Cardiac septum (tissue), 1 donor: ENCODE results near the gene IRGC. TPM values are rescaled to one million over a fixed set of nuclear protein-coding genes. Genes with fewer than 3 reads are reported as not detected.

Experiments
- DNase-seq: peaks from one replicate; pipeline ENCODE4 v3.0.0-alpha.2; 2020; ENCODE audit warnings: low spot score
- intact Hi-C: fragments of 100-400 bp; cut with DNase I; formaldehyde crosslinking; loops from one replicate; pipeline ENCODE4 v1.14.0; 2022
- total RNA-seq: library from RNA; stranded (reverse); fragmentation: NEBNext Ultra II Directional; extraction: Animal tissue kit (Norgen Biotek cat#: 25700); gene quantifications from one replicate; pipeline ENCODE4 v1.2.1, GENCODE V29; 2021
- donor health status: DM: no; HTN: no; CAD: no.

The IRGC gene
- total RNA-seq, 1 donor from 2014 or later = not detected

- intact Hi-C loops = no loop called here
- no peak for DNase-seq
Observed at GRCh38 chr19:43688059-43688701, 27.7 kb upstream of the IRGC start.

DNA sequence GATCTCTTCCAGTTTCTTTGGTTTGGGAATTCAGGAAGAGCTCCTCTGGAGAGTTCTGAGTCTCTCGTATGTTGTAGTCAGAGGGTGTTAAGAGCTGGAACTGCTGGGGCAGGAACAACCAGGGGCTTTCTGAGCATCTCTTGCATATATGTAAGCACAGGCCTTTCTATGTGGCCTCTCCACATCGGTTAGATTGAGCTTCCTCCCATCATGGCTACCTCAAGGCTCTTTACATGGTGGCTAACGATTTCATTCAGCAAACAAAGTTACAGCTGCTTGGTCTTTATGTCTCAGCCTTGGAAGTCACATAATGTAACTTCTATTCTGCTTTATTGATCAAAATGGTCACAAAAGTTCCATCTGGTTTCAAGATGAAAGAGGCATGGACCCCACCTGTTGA lies 25.4 kb upstream of the IRGC start:
- DNase-seq = no peak
- intact Hi-C loops = no loop called here

DNA sequence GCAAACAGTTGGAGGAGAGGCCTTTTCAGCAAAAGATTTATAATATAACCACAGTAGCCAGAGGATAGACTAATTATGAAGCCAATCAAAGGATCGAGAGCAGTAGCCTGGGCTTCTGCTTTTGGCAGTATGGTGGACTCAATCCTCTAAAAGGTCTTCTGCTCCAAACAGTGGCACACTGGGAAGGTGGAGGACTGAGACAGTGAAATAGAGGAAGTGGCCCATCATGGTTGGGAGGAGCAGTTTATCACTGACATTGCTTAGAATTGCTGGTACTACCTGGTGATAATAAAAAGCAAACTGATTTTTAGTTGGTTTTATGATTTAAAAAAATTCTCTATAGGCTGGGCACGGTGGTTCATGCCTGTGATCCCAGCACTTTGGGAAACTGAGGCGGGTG lies 25.0 kb upstream of the IRGC start:
- intact Hi-C loops = no loop called here
- no peak for DNase-seq

DNA sequence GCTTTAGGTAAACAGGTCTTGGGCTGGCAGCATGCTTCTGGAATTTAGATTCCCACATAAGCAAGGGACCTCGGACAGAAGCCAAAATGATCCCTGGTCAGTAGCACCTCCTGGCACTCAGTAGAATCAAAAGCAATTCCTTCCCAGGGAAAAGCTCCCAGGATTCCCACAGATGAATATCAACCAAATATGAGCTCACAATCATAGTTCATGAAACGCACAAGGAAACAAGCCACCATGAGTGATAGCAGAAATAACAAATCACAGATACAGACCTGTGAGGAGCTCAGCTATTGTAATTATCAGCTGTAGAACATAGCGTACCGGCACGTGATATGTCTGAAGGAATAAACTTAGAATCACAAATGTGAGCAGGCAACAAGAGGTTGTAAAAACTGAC lies 24.1 kb upstream of the IRGC start:
- no peak for DNase-seq
- intact Hi-C loops = no loop called here

GRCh38 chr19:43692385-43692784 lies 23.5 kb upstream of the IRGC start:
- intact Hi-C loops = no loop called here
- no peak for DNase-seq

- DNase-seq = no peak
- intact Hi-C loops = no loop called here
Observed at GRCh38 chr19:43692877-43693276, 23.0 kb upstream of the IRGC start.

DNA sequence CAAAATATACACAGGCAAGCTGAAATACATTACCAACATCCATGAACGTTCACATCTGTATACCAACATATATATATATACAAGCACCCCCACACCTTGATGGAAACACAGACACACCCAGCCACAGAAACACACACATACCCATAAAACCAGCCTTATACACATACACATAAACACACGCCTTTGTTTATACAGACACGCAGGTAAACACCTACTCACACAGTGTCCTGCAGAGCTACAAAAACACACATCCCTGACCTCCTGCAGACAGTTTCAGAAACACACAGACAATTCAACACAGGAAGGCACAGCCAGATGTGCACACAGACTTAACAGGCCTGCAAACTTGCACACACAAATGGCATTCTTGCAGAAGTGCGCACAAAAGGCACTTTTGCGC lies 21.3 kb upstream of the IRGC start:
- intact Hi-C loops = no loop called here
- no peak for DNase-seq

GRCh38 chr19:43695985-43696704 lies 19.7 kb upstream of the IRGC start:
- DNase-seq = no peak
- intact Hi-C loops = no loop called here

- intact Hi-C loops = no loop called here
- DNase-seq = no peak
Observed at GRCh38 chr19:43697295-43697694, 18.6 kb upstream of the IRGC start.

DNA sequence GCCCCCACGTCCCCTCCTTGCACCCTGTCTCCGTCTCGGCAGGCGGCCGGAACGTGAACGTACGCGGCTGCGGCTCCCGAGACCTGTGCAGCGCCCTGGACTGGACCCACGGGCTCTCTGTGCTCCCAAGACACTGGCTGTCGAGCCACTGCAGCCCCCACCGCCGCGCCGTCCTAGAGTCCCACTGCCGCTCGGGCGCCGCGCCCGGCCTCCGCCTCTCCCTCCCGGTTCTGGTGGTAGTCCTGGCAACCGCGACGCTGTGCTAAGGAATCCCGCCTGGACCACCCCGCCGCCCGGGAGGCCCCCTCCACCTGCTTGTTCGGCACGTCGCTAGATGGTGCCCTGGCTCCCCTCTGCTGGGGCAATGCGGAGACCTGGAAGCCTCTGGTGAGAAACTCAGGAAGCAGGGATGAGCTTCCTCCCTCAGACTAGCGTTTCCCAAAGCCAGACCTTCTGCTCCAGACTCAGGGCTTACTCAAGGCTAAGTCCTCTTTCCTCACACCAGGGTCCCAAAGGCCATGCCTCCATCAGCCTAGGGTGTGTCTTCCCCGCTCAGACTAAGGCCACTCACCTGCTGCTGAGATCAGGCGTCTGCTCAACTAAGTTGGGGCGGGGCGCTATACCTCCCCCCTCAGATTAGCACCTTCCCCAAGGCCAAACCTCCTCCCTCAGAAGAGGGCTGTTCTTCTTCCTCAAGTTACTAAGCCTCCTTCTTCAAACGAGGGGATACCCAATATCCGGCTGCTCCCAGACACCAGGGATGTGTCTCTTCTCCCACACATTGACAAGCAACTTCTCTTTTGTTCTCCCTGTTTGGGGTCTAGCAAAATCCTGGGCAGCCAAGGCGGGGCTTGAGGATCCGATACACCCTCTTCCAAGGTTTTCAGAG lies 16.1 kb upstream of the IRGC start:
- DNase-seq = no peak
- intact Hi-C loops = no loop called here

DNA sequence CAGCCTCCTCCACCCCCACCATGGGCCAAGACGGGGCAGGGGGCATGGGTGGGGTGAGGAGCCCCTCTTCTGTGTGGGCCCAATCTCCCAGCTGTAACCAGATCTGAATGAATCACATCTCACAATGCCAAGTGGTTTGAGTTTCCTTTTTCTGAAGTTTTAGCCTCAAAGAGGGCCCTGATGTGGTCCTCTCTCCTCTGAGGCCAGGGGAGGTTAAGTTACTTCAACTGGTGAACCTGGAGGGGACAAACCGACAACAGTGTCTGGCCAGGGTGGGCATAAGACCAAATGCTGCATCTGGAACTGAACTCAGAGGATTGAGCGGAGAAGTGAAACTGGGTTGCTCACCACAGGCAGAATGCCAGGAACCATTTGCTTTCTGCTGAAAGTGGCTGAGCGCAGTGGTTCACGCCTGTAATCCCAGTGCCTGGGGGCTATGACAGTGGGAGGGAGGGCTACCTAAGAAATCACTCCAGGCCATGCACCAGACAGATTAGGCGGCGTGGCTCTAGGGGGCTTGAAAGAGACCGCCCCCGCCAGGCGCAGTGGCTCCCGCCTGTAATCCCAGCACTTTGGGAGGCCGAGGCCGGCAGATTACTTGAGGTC lies 15.4 kb upstream of the IRGC start:
- no peak for DNase-seq
- intact Hi-C loops = no loop called here

DNA sequence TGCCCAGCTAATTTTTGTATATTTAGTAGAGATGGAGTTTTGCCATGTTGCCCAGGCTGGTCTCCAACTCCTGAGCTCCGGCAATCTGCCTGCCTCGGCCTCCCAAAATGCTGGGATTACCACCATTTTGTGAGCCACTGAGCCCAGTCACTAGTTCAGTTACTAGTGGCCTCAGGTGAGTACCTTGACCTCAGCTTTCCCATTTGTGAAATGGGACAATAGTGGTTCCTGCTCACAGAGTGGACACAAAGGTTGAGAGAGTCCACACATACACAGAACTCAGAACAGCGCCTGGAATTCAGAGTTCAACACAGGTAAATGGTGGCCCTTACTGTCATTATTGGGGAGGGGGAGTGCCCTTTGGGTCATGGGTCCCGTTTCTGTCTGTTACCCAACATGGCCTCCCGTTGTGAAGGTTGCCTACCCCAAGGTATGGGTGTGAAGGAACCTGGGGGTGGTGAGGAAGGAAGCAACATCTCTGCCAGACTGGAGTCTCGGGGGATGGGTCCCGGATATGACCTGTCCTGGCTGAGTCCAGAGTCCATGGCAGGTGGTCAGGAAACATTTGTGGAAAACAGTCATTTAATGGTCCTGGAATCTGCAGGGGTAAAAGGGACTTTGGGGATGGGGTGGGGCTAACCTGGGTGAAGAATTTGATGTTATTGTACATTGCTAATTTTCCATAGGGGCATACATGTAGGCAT lies 11.7 kb upstream of the IRGC start:
- no peak for DNase-seq
- intact Hi-C loops = no loop called here

GRCh38 chr19:43705729-43706128 lies 10.1 kb upstream of the IRGC start:
- intact Hi-C loops = no loop called here
- no peak for DNase-seq

- DNase-seq = no peak
- intact Hi-C loops = no loop called here
Observed at GRCh38 chr19:43707158-43707712, 8.6 kb upstream of the IRGC start.

- no peak for DNase-seq
- intact Hi-C loops = no loop called here
Observed at GRCh38 chr19:43708716-43709115, 7.2 kb upstream of the IRGC start.

DNA sequence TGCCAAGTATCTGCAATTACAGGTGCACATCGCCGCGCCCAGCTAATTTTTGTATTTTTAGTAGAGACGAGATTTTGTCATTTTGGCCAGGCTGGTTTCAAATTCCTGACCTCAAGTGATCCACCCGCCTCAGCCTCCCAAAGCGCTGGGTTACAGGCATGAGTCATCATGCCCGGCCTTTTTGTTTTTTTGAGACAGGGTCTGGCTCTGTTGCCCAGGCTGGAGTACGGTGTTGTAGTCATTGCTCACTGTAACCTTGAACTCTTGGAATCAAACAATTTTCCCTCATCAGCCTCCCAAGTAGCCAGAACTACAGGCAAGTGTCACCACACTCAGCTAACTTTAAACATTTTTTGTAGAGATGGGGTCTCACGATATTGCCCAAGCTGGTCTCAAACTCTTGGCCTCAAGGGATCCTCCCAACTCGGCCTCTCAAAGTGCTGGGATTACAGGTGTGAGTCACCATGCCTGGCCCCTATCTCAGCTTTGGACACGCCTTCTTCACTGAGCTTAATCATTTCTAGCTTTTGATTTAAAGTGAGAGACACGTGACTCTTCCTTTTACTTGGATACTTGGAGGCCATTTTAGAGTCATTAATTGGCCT lies 4.0 kb upstream of the IRGC start:
- intact Hi-C loops = no loop called here
- DNase-seq = no peak

- no peak for DNase-seq
- intact Hi-C loops = no loop called here
Observed at GRCh38 chr19:43713208-43713607, 2.7 kb upstream of the IRGC start.

- intact Hi-C loops = no loop called here
- DNase-seq = no peak
Observed at GRCh38 chr19:43718627-43719377, 2.9 kb downstream of the IRGC start.
